HepG2 (cell line): Measurements from ENCODE around the gene FGF2.

Source experiments
- EZH2 ChIP-seq: conservative IDR thresholded peaks from 2 replicates; pipeline ENCODE4 v1.6.1; 2012; ENCODE audit warnings: mild to moderate bottlenecking, low read depth, low read length, moderate library complexity
- JUNB ChIP-seq: sonication (generic); formaldehyde crosslinking; IDR thresholded peaks from 2 replicates; pipeline ENCODE4 v1.8.0; 2022; ENCODE audit warnings: missing genetic modification reagents, mild to moderate bottlenecking, borderline replicate concordance
- SAP130 ChIP-seq: IDR thresholded peaks from 2 replicates; pipeline ENCODE4 v1.6.1; 2016; ENCODE audit warnings: low read depth
- ZZZ3 ChIP-seq: sonication (generic); formaldehyde crosslinking; IDR thresholded peaks from 2 replicates; pipeline ENCODE4 v1.4.0; 2020; ENCODE audit warnings: missing genetic modification reagents, mild to moderate bottlenecking, borderline replicate concordance

DNA sequence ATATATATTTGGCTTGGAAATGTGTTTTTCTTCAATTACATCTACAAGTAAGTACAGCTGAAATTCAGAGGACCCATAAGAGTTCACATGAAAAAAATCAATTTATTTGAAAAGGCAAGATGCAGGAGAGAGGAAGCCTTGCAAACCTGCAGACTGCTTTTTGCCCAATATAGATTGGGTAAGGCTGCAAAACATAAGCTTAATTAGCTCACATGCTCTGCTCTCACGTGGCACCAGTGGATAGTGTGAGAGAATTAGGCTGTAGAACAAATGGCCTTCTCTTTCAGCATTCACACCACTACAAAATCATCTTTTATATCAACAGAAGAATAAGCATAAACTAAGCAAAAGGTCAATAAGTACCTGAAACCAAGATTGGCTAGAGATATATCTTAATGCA, 69.6 kb downstream of the FGF2 start:
- no peak for TF ChIP-seq ZZZ3 (CRISPR knock-in tag)
- TF ChIP-seq JUNB (CRISPR knock-in tag), result no peak
- no peak for TF ChIP-seq SAP130 (CRISPR knock-in tag)
- no peak for TF ChIP-seq EZH2
